ENCODE results near the gene EEF1E1.
A peak's percentile ranks its signal among the peaks of the same experiment; 100 is the strongest.

Gene EEF1E1

GRCh38 chr6:8088886-8089285, 13.5 kb downstream of the EEF1E1 start:
- no peak for DNase-seq

- DNase-seq = no peak
These were observed 14.2 kb downstream of the EEF1E1 start for GRCh38 chr6:8087870-8088754.

- DNase-seq = no peak
These were observed 15.5 kb downstream of the EEF1E1 start for GRCh38 chr6:8086755-8087306.

- DNase-seq = no peak
These were observed 17.3 kb downstream of the EEF1E1 start for GRCh38 chr6:8085053-8085511.

- no peak for DNase-seq
These were observed 17.8 kb downstream of the EEF1E1 start for GRCh38 chr6:8084586-8084985.

- DNase-seq = no peak
These were observed 19.1 kb downstream of the EEF1E1 start for GRCh38 chr6:8082954-8083858.

GRCh38 chr6:8082572-8082953, 19.8 kb downstream of the EEF1E1 start:
- no peak for DNase-seq

GRCh38 chr6:8080362-8081151, 21.8 kb downstream of the EEF1E1 start:
- no peak for DNase-seq

GRCh38 chr6:8079126-8079525, 23.2 kb downstream of the EEF1E1 start:
- DNase-seq = no peak

- DNase-seq = no peak
These were observed 24.4 kb downstream of the EEF1E1 start for GRCh38 chr6:8077991-8078390.

- DNase-seq = no peak
These were observed 26.6 kb downstream of the EEF1E1 start for GRCh38 chr6:8075704-8076103.

- DNase-seq = no peak
These were observed 27.2 kb downstream of the EEF1E1 start for GRCh38 chr6:8075185-8075584.

GRCh38 chr6:8074213-8074612, 28.1 kb downstream of the EEF1E1 start:
- DNase-seq = no peak

GRCh38 chr6:8073758-8074157, 28.6 kb downstream of the EEF1E1 start:
- DNase-seq = no peak

GRCh38 chr6:8070718-8071117, 31.6 kb downstream of the EEF1E1 start:
- DNase-seq = no peak

GRCh38 chr6:8069631-8070284, 32.6 kb downstream of the EEF1E1 start:
- no peak for DNase-seq

GRCh38 chr6:8069151-8069550, 33.2 kb downstream of the EEF1E1 start:
- no peak for DNase-seq

GRCh38 chr6:8066108-8066507, 36.2 kb downstream of the EEF1E1 start:
- no peak for DNase-seq

GRCh38 chr6:8065519-8065911, 36.8 kb downstream of the EEF1E1 start:
- peak in 8 of 58 donors; percentile 2 to 15 (median 4) for DNase-seq
